Measurements from ENCODE around the gene LNX1. TPM values are rescaled to one million over a fixed set of nuclear protein-coding genes. Genes with fewer than 3 reads are reported as not detected.

The LNX1 gene
- total and polyA plus RNA-seq, 9 of the 15 experiments (the other 6 are each of a cell fraction or from before 2014, with no cell fraction given), result 0.40 to 3.6 (median 2.2) TPM

DNA sequence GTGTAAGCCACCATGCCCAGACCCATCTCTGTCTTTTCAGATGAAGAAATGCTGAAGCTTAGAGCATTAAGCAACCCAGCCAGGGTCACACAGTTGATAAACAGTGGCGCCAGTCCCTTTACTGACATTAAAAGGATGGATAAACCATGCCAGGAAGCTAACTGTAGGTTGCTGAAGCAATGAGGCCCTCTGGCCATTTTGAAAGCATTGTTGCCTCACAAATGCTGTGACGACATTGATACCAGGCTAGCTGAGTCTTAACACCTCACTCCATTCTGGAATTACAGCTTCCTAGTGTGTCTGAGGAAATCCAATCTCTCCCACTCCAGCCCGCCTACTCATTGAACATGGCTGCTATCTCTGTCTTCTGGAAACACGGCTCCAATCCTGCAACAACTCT, 89.7 kb downstream of the LNX1 start (continued):
- TF ChIP-seq, protein P1, sequence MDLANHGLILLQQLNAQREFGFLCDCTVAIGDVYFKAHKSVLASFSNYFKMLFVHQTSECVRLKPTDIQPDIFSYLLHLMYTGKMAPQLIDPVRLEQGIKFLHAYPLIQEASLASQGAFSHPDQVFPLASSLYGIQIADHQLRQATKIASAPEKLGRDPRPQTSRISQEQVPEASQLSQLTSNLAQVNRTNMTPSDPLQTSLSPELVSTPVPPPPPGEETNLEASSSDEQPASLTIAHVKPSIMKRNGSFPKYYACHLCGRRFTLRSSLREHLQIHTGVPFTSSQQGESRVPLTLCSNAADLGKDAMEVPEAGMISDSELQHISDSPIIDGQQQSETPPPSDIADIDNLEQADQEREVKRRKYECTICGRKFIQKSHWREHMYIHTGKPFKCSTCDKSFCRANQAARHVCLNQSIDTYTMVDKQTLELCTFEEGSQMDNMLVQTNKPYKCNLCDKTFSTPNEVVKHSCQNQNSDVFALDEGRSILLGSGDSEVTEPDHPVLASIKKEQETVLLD (IDR thresholded peaks at IDR 0.05), result no peak
- TF ChIP-seq ZFP1 (CRISPR knock-in tag; IDR thresholded peaks at IDR 0.05) (no peak), SREBF1 (IDR thresholded peaks at IDR 0.05; ENCODE audit: borderline replicate concordance, low read depth, low read length) (no peak)
- TF ChIP-seq, protein P2, sequence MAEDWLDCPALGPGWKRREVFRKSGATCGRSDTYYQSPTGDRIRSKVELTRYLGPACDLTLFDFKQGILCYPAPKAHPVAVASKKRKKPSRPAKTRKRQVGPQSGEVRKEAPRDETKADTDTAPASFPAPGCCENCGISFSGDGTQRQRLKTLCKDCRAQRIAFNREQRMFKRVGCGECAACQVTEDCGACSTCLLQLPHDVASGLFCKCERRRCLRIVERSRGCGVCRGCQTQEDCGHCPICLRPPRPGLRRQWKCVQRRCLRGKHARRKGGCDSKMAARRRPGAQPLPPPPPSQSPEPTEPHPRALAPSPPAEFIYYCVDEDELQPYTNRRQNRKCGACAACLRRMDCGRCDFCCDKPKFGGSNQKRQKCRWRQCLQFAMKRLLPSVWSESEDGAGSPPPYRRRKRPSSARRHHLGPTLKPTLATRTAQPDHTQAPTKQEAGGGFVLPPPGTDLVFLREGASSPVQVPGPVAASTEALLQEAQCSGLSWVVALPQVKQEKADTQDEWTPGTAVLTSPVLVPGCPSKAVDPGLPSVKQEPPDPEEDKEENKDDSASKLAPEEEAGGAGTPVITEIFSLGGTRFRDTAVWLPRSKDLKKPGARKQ (CRISPR knock-in tag; IDR thresholded peaks at IDR 0.05), result no peak

DNA sequence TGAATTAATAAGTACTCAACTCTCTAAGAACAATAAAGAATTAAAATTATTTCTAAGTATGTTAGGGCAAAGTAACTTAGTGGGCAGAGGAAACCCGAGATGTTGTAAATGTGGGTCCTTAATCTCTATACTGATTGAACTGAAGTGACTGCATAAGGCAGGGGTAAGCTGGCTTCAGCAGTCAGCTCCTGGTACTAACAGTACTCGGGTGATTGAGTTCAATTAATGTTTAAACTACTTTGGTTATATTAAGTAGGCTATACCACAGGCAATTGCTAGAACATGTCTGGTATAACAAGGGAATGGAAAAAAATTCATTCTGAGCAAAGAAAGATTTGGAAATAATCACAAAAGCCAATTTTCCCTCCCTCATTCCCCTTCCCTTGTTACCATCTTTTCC, 90.7 kb downstream of the LNX1 start:
- BruUV-seq (replicated peaks), result no TSS peak
- no peak overlapping the region for H2AFZ ChIP-seq (ENCODE audit: low read depth, low read length)
- no peaks in the 10 kb centered on the region for H4K20me1 ChIP-seq (replicated peaks; ENCODE audit: control insufficient read depth, insufficient read depth, low read length)
- no peak for DNase-seq (ENCODE audit: extremely low read depth in 1 of 4, low spot score in 3 of 4)
- H3K9me1 ChIP-seq (ENCODE audit: control insufficient read depth, insufficient read depth, low read length), result no peaks in the 10 kb centered on the region
- no peaks in the 10 kb centered on the region for H3K4me1 ChIP-seq (replicated peaks in 1 of 2; ENCODE audit: control insufficient read depth in 2 of 2, insufficient read depth in 2 of 2, low read length in 2 of 2)
- in situ Hi-C loops (cut with MboI) (no loop called here), intact Hi-C loops (cut with micrococcal nuclease) (loop anchor here (10.0 kb wide), 1 partner anchor 306 kb away; no protein-coding TSS in a partner anchor)
- ChIA-PET POLR2A (interaction anchor here (0.8 to 1.1 kb wide), 4 partner anchors 11 to 153 kb away, joined by 3 read pairs; no protein-coding TSS in a partner anchor), CTCF (ENCODE audit: low intra/inter-chr PET ratio) (no interaction called here)
- H3K79me2 ChIP-seq (ENCODE audit: control insufficient read depth, insufficient read depth, low read length), result no peaks in the 10 kb centered on the region
- no peak overlapping the region for H3K27ac ChIP-seq (ENCODE audit: extremely low read depth, low read depth, low read length)
- no peak for ATAC-seq
- no peak overlapping the region for H3K9ac ChIP-seq (ENCODE audit: insufficient read depth in 1 of 2, low read depth in 2 of 2, low read length in 2 of 2)
- no peak overlapping the region for H3K4me2 ChIP-seq (ENCODE audit: insufficient read depth, low read length)
- WGBS (ENCODE audit: insufficient coverage, low coverage, missing lambda C conversion rate), result 11% methylated on average over 2 of the region's 2 CpGs
- no peaks in the 10 kb centered on the region for H3K9me3 ChIP-seq (replicated peaks; ENCODE audit: control insufficient read depth, insufficient read depth, low read depth, low read length)
- no peaks in the 10 kb centered on the region for H3K27me3 ChIP-seq (ENCODE audit: control insufficient read depth in 2 of 2, insufficient read depth in 2 of 2, low read length in 2 of 2)
- no peak overlapping the region for H3K4me3 ChIP-seq
- no peaks in the 10 kb centered on the region for H3K36me3 ChIP-seq (ENCODE audit: control insufficient read depth, insufficient read depth, low read length)
- FAIRE-seq, result no peak
- TF ChIP-seq ZNF431 (CRISPR knock-in tag; IDR thresholded peaks at IDR 0.05), result no peak
- TF ChIP-seq, protein P3, sequence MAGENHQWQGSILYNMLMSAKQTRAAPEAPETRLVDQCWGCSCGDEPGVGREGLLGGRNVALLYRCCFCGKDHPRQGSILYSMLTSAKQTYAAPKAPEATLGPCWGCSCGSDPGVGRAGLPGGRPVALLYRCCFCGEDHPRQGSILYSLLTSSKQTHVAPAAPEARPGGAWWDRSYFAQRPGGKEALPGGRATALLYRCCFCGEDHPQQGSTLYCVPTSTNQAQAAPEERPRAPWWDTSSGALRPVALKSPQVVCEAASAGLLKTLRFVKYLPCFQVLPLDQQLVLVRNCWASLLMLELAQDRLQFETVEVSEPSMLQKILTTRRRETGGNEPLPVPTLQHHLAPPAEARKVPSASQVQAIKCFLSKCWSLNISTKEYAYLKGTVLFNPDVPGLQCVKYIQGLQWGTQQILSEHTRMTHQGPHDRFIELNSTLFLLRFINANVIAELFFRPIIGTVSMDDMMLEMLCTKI (IDR thresholded peaks at IDR 0.05; ENCODE audit: partially characterized antibody), result no peak
- no peak for TF ChIP-seq ZNF24 (IDR thresholded peaks at IDR 0.05)
- TF ChIP-seq HOXB6 (CRISPR knock-in tag; IDR thresholded peaks at IDR 0.05; ENCODE audit: borderline replicate concordance), result no peak
- no peak for TF ChIP-seq NONO (IDR thresholded peaks at IDR 0.05; ENCODE audit: low read depth in 2 of 2, low read length in 1 of 2)
- TF ChIP-seq, protein P4, sequence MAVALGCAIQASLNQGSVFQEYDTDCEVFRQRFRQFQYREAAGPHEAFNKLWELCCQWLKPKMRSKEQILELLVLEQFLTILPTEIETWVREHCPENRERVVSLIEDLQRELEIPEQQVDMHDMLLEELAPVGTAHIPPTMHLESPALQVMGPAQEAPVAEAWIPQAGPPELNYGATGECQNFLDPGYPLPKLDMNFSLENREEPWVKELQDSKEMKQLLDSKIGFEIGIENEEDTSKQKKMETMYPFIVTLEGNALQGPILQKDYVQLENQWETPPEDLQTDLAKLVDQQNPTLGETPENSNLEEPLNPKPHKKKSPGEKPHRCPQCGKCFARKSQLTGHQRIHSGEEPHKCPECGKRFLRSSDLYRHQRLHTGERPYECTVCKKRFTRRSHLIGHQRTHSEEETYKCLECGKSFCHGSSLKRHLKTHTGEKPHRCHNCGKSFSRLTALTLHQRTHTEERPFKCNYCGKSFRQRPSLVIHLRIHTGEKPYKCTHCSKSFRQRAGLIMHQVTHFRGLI (CRISPR knock-in tag; IDR thresholded peaks at IDR 0.05), result no peak
- TF ChIP-seq, protein P5, sequence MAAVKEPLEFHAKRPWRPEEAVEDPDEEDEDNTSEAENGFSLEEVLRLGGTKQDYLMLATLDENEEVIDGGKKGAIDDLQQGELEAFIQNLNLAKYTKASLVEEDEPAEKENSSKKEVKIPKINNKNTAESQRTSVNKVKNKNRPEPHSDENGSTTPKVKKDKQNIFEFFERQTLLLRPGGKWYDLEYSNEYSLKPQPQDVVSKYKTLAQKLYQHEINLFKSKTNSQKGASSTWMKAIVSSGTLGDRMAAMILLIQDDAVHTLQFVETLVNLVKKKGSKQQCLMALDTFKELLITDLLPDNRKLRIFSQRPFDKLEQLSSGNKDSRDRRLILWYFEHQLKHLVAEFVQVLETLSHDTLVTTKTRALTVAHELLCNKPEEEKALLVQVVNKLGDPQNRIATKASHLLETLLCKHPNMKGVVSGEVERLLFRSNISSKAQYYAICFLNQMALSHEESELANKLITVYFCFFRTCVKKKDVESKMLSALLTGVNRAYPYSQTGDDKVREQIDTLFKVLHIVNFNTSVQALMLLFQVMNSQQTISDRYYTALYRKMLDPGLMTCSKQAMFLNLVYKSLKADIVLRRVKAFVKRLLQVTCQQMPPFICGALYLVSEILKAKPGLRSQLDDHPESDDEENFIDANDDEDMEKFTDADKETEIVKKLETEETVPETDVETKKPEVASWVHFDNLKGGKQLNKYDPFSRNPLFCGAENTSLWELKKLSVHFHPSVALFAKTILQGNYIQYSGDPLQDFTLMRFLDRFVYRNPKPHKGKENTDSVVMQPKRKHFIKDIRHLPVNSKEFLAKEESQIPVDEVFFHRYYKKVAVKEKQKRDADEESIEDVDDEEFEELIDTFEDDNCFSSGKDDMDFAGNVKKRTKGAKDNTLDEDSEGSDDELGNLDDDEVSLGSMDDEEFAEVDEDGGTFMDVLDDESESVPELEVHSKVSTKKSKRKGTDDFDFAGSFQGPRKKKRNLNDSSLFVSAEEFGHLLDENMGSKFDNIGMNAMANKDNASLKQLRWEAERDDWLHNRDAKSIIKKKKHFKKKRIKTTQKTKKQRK (IDR thresholded peaks at IDR 0.05; ENCODE audit: borderline replicate concordance, low read depth, low read length), result no peak
